K562 (cell line): ENCODE data around the gene TMEM271. TPM values are rescaled to one million over a fixed set of nuclear protein-coding genes. Genes with fewer than 3 reads are reported as not detected.

ENCODE experiments used
- ATAC-seq: fragments of 200-7000 bp; cut with Tn5 transposase; 3 replicates; pipeline ENCODE4 v1.9.1; 2020; ENCODE audit warnings: moderate library complexity
- BruUV-seq: library from RNA; stranded (reverse); fragments of 400-500 nt; replicated peaks from 2 replicates; lab custom pipeline; 2021; lab: Mats Ljungman, UMichigan
- CTCF ChIA-PET: fragments of 300-600 bp; formaldehyde crosslinking; extraction: SDS; loops from one replicate; lab custom pipeline; 2021; ENCODE audit warnings: low intra/inter-chr PET ratio; lab: Yijun Ruan, JAX
- POLR2A ChIA-PET: fragments of 300-600, 350-650 bp; sonication (Branson Sonifier 250); formaldehyde crosslinking; extraction: SDS; loops from one replicate; lab custom pipeline; 2021; ENCODE audit warnings: antibody characterized with exemption, inconsistent platforms; lab: Yijun Ruan, JAX
- DNase-seq, 4 experiments: peaks; one replicate each; pipeline versions ENCODE4 v3.0.0 to v3.0.0-alpha.2; 2011 to 2018; ENCODE audit warnings: low spot score in 3 of 4, mixed read lengths in 3 of 4; ENCODE audit errors: extremely low read depth in 1 of 4
- FAIRE-seq: peaks from 2 replicates; lab custom pipeline; 2011; peaks lifted over from hg19 to GRCh38; lab: Jason Lieb, UNC
- H2AFZ ChIP-seq: 2 replicates; pipeline ENCODE4 v1.6.0; 2011; ENCODE audit warnings: low read depth, low read length, control low read depth, inconsistent platforms
- H3K27ac ChIP-seq: fragments of 200-600 bp; 3 replicates; pipeline ENCODE4 v1.8.0; 2011; ENCODE audit warnings: low read depth, mild to moderate bottlenecking, control low read depth, inconsistent platforms, low read length, moderate library complexity, mixed read lengths; ENCODE audit errors: extremely low read depth
- H3K27me3 ChIP-seq, 2 experiments: fragments of 300-600 bp in 1 of 2; 2 replicates in 1 of 2; 3 replicates in 1 of 2; pipeline versions ENCODE4 v1.6.0 to v1.8.0; 2011; ENCODE audit warnings: inconsistent platforms in 2 of 2, low read length in 2 of 2, mild to moderate bottlenecking in 1 of 2, mixed read lengths in 1 of 2, moderate library complexity in 1 of 2; ENCODE audit not compliant: control insufficient read depth in 2 of 2, insufficient read depth in 2 of 2
- H3K36me3 ChIP-seq: fragments of 300-600 bp; 3 replicates; pipeline ENCODE4 v1.8.0; 2011; ENCODE audit warnings: mild to moderate bottlenecking, low read length, inconsistent platforms; ENCODE audit not compliant: control insufficient read depth, insufficient read depth
- H3K4me1 ChIP-seq, 2 experiments: fragments of 200-600 bp in 1 of 2; replicated peaks in 1 of 2; 2 replicates in 1 of 2; 3 replicates in 1 of 2; pipeline versions ENCODE4 v1.5.1 to v1.8.0; 2011; ENCODE audit warnings: inconsistent platforms in 2 of 2, low read length in 2 of 2, mild to moderate bottlenecking in 1 of 2, mixed read lengths in 1 of 2, moderate library complexity in 1 of 2; ENCODE audit not compliant: control insufficient read depth in 2 of 2, insufficient read depth in 2 of 2
- H3K4me2 ChIP-seq: 2 replicates; pipeline ENCODE4 v1.6.1; 2011; ENCODE audit warnings: low read length, control low read depth, inconsistent platforms, mixed read lengths; ENCODE audit not compliant: insufficient read depth
- H3K4me3 ChIP-seq: fragments of 200-600 bp; sonication (generic), shearing (Covaris generic); 2 replicates; pipeline ENCODE4 v1.5.1; 2016; ENCODE audit warnings: control low read depth, inconsistent platforms
- H3K79me2 ChIP-seq: fragments of 200-600 bp; 3 replicates; pipeline ENCODE4 v1.8.0; 2011; ENCODE audit warnings: low read length, inconsistent platforms; ENCODE audit not compliant: control insufficient read depth, insufficient read depth
- H3K9ac ChIP-seq, 2 experiments: 2 replicates each; pipeline versions ENCODE4 v1.6.0 to v1.6.1; 2011; ENCODE audit warnings: low read depth in 2 of 2, low read length in 2 of 2, control low read depth in 1 of 2, inconsistent platforms in 1 of 2, mild to moderate bottlenecking in 1 of 2, mixed read lengths in 1 of 2; ENCODE audit not compliant: insufficient read depth in 1 of 2
- H3K9me1 ChIP-seq: one replicate; pipeline ENCODE4 v1.6.0; 2011; ENCODE audit warnings: inconsistent platforms, mild to moderate bottlenecking, low read length, moderate library complexity; ENCODE audit not compliant: control insufficient read depth, insufficient read depth
- H3K9me3 ChIP-seq: replicated peaks from 2 replicates; pipeline ENCODE4 v1.5.1; 2011; ENCODE audit warnings: low read depth, low read length, inconsistent platforms; ENCODE audit not compliant: control insufficient read depth, insufficient read depth
- H4K20me1 ChIP-seq: replicated peaks from 2 replicates; pipeline ENCODE4 v1.6.1; 2011; ENCODE audit warnings: low read length, inconsistent platforms, mixed read lengths; ENCODE audit not compliant: control insufficient read depth, insufficient read depth
- CUX1 ChIP-seq: fragments of 200-800 bp; sonication (Bioruptor generic); IDR thresholded peaks from 2 replicates; pipeline ENCODE4 v1.6.1; 2016; ENCODE audit warnings: missing genetic modification characterization, missing compliant biosample characterization
- HEY1 ChIP-seq: fragments of 250-450 bp; sonication (Bioruptor Pico); IDR thresholded peaks from 2 replicates; pipeline ENCODE4 v1.5.0; 2020; ENCODE audit warnings: mild to moderate bottlenecking, moderate library complexity, borderline replicate concordance
- POLR2AphosphoS2 ChIP-seq: IDR thresholded peaks from 2 replicates; pipeline ENCODE4 v1.6.1; 2012; ENCODE audit warnings: low read length, improper control_type of control experiment
- SMARCA4 ChIP-seq: fragments of 450-650 bp; IDR thresholded peaks from 2 replicates; pipeline ENCODE4 v1.6.1; 2016
- TEAD4 ChIP-seq, 2 experiments: sonication (generic) in 1 of 2; formaldehyde crosslinking in 1 of 2; IDR thresholded peaks; 2 replicates each; pipeline versions ENCODE4 v1.6.1 to v1.8.0; 2012 to 2022; ENCODE audit warnings: borderline replicate concordance in 1 of 2, inconsistent platforms in 1 of 2, low read length in 1 of 2, mild to moderate bottlenecking in 1 of 2, missing genetic modification reagents in 1 of 2
- ZNF174 ChIP-seq: fragments of 250-450 bp; sonication (Bioruptor Pico); IDR thresholded peaks from 2 replicates; pipeline ENCODE4 v1.4.0; 2020; ENCODE audit warnings: mild to moderate bottlenecking
- ZNF384 ChIP-seq: IDR thresholded peaks from 2 replicates; pipeline ENCODE4 v1.6.1; 2012; ENCODE audit warnings: low read depth, low read length, improper control_type of control experiment
- WGBS: fragments of 100-300 bp; shearing (Covaris generic); methylation state at CpG from one replicate; pipeline ENCODE4 v1.1.6; 2016; ENCODE audit warnings: low coverage, mixed read lengths; ENCODE audit not compliant: insufficient coverage; ENCODE audit errors: missing lambda C conversion rate; 5-methylcytosine and 5-hydroxymethylcytosine counted together
- in situ Hi-C: fragments of 300-500 bp; cut with MboI; formaldehyde crosslinking; loops from 4 replicates; pipeline ENCODE4 v1.15.0; 2018; ENCODE audit warnings: inconsistent platforms, mixed read lengths
- intact Hi-C: fragments of 100-400 bp; cut with micrococcal nuclease; formaldehyde crosslinking; loops from 2 replicates; pipeline ENCODE4 v1.14.2; 2022
- polyA plus RNA-seq, 8 experiments: library from polyadenylated mRNA; depleted of rRNA in 4 of 8; stranded (reverse) in 5 of 8; unstranded in 3 of 8; fragments of >200 nt; fragmentation: Nextera tagmentation in 2 of 8; fragmentation: Illumina TruSeq in 1 of 8; extraction: Ambion mirVana in 2 of 8; extraction: Trizol in 1 of 8; gene quantifications; 2 replicates each; pipeline versions ENCODE4 v1.2.1 to v1.2.3, GENCODE V29; 2011 to 2014; ENCODE audit warnings: inconsistent platforms in 1 of 8, missing spikeins in 1 of 8
- total RNA-seq, 7 experiments: library from RNA; depleted of rRNA in 6 of 7; stranded (reverse); fragments of >200 nt in 6 of 7; fragmentation: Illumina TruSeq in 2 of 7; extraction: Trizol in 2 of 7; gene quantifications; 2 replicates each; pipeline versions ENCODE4 v1.2.1 to v1.2.3, GENCODE V29; 2011 to 2021; ENCODE audit warnings: low replicate concordance in 1 of 7
- TF ChIP-seq, protein P1 (sequence below): sonication (generic); formaldehyde crosslinking; IDR thresholded peaks from 2 replicates; pipeline ENCODE4 v1.8.0; 2023; ENCODE audit warnings: missing genetic modification reagents, mild to moderate bottlenecking, borderline replicate concordance

Gene TMEM271
- total and polyA plus RNA-seq, 9 of the 15 experiments (the other 6 are each of a cell fraction or from before 2014, with no cell fraction given): not detected

DNA sequence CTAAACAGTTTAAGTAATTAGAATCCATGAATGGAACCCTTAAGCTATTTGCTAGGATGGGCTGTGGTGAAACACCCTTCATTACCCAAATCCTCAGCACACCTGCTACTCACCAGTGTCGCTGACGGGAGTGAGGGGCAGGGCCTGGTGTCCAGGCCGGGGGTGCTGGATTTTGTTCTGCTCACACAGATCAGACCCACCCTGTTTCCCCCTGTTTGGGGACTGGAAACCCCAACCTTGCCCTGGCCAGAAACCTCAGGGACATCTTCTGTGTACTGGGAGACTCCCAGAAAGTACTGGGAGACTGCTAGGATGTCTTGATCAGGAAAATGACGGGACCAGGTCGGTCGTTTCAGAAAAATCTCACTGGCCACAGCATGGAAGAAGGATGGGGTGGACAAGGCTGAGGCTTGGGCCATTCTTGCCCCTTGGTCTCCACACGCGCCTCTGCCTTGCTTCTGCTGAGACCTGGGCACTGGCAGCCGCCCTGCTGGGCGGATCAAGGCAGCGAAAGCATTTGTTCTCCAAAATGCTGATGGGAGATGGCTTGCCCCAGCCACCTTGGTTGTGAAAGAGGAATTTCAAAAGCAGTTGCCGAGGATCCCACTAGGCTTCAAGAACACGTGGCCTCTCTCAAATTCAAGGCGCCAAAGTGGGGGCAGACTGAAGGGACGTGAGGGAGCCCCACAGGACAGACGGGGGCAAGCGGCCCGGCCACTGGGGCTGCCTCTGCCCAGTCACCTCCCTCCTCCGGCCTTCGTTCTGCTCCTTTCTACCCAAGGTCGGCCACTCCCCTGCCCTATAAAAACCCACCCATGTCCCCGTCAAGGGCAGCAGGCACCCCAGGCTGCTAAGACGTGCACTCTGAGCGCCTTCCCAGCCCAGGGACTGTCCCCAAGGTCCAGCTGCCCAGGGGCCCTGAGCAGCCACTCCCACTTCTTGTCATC is 25.8 kb upstream of the TMEM271 start:
- ChIA-PET CTCF (no interaction called here), POLR2A (interaction anchor here (0.6 to 1.3 kb wide), 3 partner anchors 14 to 387 kb away, joined by 3 to 6 read pairs (median 3); no protein-coding TSS in a partner anchor)
- ATAC-seq: no peak
- intact Hi-C loops: loop anchor here (1.0 kb wide), 1 partner anchor 72 kb away; the partner anchor contains the start of genes ATP5ME and MYL5
- in situ Hi-C loops: no loop called here
- H3K79me2 ChIP-seq: no peaks in the 10 kb centered on the region
- no peak overlapping the region for H3K4me2 ChIP-seq
- no peak overlapping the region for H3K4me3 ChIP-seq
- no peaks in the 10 kb centered on the region for H3K9me3 ChIP-seq
- H3K9ac ChIP-seq: no peak overlapping the region
- H3K27me3 ChIP-seq: peaks cover 4 to 45% of the 10 kb centered on the region in 2 experiments; a peak in 2 of 5 replicates
- no peak for FAIRE-seq
- WGBS: 10% methylated on average over 20 of the region's 24 CpGs
- H4K20me1 ChIP-seq: no peaks in the 10 kb centered on the region
- no peak overlapping the region for H2AFZ ChIP-seq
- no peak overlapping the region for H3K27ac ChIP-seq
- H3K9me1 ChIP-seq: no peaks in the 10 kb centered on the region
- no TSS peak for BruUV-seq
- no peak for DNase-seq
- H3K4me1 ChIP-seq: peaks cover 0 to 8% of the 10 kb centered on the region in 2 experiments; a peak in 2 of 5 replicates
- no peaks in the 10 kb centered on the region for H3K36me3 ChIP-seq
- TF ChIP-seq HEY1 (CRISPR knock-in tag): no peak
- no peak for TF ChIP-seq CUX1 (CRISPR knock-in tag)
- TF ChIP-seq POLR2AphosphoS2: no peak
- no peak for TF ChIP-seq ZNF384
- no peak for TF ChIP-seq SMARCA4
- no peak for TF ChIP-seq ZNF174 (CRISPR knock-in tag)
- no peak for TF ChIP-seq TEAD4 (IDR thresholded peaks at IDR 0.05; ENCODE audit: low read length)
- TF ChIP-seq TEAD4 (CRISPR knock-in tag; IDR thresholded peaks at IDR 0.05; ENCODE audit: borderline replicate concordance): no peak
- TF ChIP-seq, protein P1, sequence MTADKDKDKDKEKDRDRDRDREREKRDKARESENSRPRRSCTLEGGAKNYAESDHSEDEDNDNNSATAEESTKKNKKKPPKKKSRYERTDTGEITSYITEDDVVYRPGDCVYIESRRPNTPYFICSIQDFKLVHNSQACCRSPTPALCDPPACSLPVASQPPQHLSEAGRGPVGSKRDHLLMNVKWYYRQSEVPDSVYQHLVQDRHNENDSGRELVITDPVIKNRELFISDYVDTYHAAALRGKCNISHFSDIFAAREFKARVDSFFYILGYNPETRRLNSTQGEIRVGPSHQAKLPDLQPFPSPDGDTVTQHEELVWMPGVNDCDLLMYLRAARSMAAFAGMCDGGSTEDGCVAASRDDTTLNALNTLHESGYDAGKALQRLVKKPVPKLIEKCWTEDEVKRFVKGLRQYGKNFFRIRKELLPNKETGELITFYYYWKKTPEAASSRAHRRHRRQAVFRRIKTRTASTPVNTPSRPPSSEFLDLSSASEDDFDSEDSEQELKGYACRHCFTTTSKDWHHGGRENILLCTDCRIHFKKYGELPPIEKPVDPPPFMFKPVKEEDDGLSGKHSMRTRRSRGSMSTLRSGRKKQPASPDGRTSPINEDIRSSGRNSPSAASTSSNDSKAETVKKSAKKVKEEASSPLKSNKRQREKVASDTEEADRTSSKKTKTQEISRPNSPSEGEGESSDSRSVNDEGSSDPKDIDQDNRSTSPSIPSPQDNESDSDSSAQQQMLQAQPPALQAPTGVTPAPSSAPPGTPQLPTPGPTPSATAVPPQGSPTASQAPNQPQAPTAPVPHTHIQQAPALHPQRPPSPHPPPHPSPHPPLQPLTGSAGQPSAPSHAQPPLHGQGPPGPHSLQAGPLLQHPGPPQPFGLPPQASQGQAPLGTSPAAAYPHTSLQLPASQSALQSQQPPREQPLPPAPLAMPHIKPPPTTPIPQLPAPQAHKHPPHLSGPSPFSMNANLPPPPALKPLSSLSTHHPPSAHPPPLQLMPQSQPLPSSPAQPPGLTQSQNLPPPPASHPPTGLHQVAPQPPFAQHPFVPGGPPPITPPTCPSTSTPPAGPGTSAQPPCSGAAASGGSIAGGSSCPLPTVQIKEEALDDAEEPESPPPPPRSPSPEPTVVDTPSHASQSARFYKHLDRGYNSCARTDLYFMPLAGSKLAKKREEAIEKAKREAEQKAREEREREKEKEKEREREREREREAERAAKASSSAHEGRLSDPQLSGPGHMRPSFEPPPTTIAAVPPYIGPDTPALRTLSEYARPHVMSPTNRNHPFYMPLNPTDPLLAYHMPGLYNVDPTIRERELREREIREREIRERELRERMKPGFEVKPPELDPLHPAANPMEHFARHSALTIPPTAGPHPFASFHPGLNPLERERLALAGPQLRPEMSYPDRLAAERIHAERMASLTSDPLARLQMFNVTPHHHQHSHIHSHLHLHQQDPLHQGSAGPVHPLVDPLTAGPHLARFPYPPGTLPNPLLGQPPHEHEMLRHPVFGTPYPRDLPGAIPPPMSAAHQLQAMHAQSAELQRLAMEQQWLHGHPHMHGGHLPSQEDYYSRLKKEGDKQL (CRISPR knock-in tag): no peak
